GM18873 (cell line): ENCODE results near the gene AHR.
A peak's percentile ranks its signal among the peaks of the same experiment; 100 is the strongest.
"Not testable (repeated sequence)": the region's sequence is repeated elsewhere in the genome, so short reads cannot be mapped to it uniquely, and the experiment has no call there.

Experiments used
- ATAC-seq: cut with Tn5 transposase; IDR thresholded peaks from one replicate; pipeline ENCODE4 v1.9.1; 2021; ENCODE audit warnings: mild to moderate bottlenecking, moderate library complexity, moderate number of reproducible peaks; ENCODE audit not compliant: unreplicated experiment, low FRiP score

AHR gene

DNA sequence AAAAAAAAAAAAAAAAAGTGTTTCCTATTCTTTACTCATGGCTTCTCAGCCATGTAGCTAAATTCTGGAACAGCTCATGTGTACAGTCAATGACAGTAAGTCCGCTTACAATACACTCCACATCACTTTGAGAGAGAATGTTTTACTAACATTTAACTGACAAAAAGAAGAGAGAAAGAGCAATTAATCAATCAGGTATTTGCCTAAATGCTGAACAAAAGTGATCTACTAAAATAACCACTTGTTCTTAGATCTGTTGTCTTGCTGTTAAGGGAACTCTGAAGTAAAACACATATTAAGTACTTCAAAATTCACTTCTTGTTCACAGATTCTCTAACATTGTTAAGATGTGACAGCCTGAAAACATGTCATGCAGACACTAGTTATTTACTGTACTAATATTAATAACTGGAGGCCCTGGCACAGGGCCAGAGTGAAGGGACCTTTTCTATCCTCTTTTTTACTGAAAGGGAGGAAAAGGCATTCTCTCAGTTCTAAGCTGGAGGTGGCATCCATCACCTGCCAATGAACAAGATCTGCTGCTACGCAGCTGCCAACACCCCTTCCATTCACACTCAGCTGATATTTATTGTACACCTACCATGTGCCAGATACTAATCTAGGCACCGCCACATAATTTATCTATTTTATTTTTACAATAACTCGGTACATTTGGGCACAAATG, 72.6 kb downstream of the AHR start:
- ATAC-seq: no peak

DNA sequence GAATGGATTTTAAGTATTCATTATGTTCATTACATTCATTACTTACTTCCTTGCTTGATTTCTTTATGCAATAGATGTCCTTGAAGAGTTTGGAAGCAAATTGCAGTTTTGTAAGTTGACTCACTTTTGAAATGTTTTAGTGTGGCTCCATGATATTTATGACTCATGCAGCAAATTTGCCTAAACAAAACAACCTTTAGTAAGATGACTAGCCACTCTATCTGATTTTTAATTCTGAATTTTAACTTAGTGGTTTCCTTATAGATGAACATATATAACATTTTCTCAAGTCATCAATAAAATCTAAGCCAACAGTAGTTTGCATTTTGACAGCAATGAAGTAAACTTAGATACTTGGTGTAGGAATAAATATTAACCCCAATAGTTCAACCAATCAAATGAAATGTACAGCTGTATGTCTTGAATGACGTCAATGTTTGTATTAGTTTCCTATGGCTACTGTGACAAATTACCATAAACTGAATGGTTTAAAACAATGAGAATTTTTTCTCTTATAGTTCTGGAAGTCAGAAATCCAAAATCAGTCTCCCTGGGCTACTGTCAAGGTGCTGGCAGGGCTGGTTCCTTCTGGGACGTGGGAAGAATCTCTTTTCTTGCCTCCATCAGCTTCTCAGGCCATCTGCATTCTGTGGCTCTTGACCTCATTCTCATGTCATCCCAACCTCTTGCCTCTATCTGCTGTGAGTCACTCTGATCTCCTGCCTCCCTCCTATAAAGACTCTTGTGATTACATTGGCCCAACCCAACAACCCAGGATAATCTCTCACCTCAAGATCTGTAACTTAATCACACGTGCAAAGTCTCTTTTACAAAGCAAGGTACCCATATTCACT, 73.4 kb downstream of the AHR start:
- ATAC-seq: no peak

DNA sequence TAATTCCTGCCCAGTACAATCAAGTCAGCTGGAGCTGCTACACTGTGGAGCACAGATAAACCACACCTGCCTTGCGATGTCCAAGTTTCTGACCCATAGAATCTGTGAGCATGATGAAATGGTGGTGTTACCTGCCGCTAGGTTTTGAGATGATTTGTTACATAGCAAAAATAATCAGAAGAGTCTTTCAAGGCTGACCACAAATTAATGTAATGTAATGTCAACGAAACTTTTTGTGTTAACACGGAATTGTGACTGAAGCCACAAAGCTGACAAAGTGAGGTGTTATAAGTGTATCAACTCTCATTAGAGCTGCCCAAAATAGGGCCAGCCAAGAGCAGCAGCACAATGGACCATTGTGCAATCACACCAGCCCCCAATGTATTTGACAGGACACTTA, 75.7 kb downstream of the AHR start:
- ATAC-seq: no peak

DNA sequence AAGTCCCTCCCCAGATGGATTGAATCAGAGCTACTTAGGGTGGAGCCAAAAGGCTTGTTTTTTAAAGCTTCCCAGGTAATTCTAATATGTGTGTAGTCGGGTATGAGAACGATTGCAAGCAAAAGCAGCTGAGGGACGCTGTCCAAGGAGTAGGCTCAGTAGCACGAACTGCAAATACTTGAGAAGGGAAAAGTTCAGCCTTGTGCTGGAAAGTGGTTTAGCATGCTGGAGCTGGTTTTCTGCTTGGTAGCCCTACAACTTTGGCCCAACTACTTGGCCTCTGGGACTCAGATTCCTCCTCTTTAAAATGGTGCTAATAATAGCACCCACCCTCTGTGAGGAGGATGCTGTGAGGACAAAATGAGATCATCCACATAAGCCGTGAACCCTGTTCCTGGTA, 76.2 kb downstream of the AHR start:
- no peak for ATAC-seq

DNA sequence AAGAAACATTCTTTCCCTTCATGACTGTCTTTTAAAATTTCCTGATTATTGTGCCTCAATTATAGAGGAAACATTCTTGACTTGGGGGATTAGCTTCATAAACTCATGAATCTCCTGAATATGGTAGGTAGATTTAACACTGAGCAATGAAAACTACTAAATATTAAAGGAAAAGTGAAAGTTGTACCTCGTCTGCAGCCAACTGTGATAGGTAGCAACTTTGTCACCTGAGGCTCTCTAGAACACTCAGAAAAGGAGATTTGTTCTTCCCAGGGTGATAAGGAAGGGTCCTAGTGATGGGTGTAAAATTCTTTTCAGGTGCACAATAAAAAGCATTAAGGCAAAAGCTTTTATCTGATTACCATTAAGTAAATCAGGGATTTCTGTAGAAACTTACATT, 78.1 kb downstream of the AHR start:
- ATAC-seq: no peak

DNA sequence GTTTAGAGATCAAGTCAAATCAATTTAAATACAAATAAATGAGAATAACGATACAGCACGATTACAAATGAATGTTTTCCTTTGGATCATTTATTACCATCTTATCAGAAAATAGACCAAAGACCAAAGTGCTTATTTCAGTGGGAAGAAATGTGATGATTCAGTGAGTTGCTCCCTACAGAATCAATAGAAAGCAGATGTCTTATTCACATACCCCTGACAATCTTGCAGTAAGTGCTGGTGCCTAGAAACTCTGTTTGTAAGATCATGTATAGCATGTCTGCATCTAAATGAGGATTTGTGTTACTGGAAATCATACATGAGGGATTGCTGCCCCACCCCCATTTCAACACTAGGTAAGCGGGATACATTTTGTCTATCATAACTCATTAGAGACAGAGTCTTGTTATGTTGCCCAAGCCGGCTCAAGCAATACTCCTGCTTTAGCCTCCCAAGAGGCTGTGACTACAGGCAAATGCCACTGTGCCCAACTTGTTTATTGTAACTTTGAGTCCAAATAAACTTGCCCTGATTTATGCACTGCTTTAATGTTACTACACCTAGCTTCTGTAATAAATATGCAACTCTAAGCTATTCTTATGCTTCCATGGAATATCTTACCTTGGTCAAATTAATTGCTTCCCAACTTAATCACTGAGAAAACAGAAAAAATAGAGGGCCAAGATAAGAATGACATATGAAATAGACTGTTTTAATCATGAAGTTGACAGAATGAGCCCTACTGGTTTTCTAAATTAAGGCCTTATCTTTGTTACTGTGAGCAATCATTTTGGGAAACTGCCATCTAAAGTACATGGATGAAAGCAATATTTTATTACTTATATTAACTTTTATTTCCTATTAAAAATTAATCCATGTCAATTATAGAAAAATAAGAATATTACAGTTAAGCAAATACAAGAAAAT, 82.5 kb downstream of the AHR start:
- ATAC-seq: no peak

DNA sequence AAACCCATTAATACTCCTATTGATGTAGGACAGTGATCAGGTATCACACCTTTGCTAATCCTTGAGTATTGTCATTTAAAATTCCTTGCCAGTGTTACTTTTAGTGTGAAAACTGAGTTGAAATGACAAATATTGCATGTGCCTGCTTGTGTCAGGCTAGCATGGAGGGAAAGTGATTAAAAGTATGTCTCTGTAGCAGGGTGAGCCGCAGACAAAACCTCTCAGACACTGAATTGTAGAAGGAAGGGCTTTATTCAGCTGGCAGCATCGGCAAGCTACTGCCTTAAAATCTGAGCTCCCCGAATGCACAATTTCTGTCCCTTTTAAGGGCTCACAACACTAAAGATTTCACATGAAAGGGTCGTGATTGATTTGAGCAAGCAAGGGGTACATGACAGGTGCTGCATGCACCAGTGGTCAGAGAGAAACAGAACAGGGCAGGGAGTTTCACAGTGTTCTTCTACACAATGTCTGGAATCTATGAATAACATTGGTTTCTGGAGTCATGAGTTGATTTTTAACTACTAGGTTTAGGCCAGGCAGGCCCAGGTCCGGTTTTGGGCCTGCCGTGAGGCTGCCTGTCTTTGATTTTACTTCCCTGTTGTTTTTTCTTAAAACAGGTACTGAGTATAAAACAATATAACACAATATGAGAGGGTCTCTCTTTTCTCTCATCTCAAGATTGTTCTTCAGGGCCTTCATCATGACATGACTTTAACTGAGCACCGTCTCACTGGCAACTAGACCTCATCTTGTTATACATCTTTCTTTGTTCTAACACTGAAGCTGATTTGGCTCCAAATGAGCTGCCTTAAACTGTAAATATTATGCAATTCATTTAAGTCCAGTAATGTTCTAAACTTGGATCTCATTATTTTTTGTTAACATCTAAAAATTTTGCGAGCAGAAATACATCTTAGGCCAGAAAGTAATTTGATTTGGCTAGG, 84.2 kb downstream of the AHR start:
- peak; percentile 63 for ATAC-seq

DNA sequence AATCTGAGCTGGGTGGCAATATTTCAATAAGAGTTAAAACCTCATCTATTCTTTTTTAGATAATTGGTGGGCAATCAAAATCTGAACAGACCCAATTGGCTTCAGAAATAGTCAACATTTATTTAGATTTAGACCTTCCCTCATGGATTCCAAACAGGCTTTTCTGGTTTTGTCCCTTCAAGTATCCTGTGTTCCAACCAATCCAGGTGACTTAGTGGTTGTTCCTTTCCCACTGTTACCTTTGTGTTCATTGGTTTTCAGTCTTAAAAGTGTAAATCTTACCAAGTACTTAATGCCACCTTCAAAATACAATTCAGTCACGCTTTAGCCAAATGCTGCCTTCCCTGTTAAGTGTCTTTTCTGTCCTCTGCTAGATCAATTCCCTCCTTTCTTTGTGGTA, 85.9 kb downstream of the AHR start:
- ATAC-seq: no peak

DNA sequence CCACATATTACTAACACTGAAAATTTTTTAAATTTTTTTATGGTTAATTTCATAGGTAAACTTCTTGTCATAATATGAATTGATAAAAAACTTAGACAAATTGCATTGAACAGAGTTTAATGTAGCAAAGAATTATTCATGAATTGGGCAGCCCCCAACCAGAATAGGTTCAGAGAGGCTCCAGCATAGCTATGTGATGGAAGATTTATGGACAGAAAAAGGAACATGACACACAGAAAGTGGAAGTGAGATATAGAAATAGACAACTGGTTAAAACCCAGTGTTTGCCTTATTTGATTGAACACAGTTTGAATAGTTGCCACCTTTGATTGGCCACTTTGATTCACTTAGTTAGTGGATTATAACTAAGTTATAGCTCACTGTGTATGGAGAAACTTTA, 87.2 kb downstream of the AHR start:
- ATAC-seq: no peak

DNA sequence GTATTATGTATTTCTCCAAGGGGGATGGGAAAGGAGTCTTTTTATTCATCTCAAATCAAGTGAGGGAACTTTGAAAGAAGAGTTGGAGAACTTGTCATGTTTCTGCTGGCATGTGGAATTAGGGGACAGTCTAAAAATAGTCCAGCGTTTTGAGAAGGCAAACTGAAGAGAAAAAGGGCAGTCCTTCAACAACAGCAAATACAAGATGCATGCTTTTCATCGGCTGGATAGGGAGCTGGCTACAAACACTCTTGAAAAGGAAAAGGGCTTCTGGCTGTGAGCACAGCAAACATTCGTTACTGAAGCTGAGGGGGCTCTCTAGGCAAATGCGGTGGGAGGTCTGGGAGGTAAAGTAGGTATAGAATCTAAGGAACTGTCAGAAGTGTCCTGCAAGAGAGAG, 91.9 kb downstream of the AHR start:
- no peak for ATAC-seq

DNA sequence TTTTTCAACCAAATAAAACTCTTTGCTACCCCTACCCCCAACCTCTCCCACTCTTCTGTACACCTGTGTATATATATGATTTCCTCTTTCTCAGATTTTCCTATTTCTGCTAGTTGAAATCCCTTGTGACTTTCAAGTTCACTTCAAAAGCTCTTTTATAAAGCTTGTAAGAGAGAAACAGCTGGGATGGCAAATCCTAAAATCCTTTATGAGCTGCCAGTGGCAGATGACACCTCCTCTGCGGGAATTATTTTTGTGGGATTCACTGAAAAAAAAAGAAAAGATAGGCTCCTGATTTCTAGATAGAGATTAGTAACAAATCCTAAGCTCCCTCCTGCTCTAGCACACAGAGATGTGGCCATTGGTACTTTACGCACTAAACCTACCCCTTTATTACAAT, 92.9 kb downstream of the AHR start:
- no peak for ATAC-seq

DNA sequence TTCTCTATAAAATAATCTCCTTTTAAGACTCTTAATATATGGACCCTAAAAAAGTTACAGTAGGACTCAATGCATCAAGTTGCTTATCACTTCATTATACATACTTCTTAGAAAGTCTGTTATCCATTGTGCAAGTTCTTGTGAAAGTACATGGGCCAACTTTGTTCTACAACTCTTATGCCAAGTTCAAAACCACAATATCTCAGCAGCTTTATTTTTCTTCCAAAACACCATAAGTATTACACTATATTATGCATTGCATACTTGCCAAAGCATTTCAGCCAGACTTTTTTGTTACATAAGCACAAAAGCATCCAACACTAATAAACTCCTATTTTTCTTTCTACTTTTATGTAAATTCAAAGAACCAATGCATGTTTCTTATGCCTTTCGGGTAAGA, 94.4 kb downstream of the AHR start:
- ATAC-seq: no peak

DNA sequence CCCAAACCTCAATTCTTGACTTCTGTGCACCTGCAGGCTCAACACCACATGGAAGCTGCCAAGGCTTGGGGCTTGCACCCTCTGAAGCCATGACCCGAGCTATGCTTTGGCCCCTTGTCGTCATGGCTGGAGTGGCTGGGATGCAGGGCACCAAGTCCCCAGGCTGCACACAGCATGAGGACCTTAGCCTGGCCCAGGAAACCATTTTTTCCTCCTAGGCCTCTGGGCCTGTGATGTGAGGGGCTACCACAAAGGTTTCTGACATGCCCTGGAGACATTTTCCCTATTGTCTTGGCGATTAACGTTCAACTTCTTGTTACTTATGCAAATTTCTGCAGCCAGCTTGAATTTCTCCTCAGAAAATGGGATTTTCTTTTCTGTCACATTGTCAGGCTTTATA, 96.1 kb downstream of the AHR start:
- not testable (repeated sequence) for ATAC-seq
